Neural cell (in vitro differentiated cells): ENCODE results near the gene OR1N2. TPM values are rescaled to one million over a fixed set of nuclear protein-coding genes. Genes with fewer than 3 reads are reported as not detected.

Source experiments
- H2AFZ ChIP-seq: fragments of 200-600, 300-800 bp; sonication (generic), shearing (Covaris generic); 2 replicates; pipeline ENCODE4 v1.6.0; 2014; ENCODE audit warnings: low read depth, mild to moderate bottlenecking, antibody characterized with exemption, low read length, moderate library complexity
- H3F3A ChIP-seq: fragments of 200-600 bp; shearing (Covaris generic); 2 replicates; pipeline ENCODE4 v1.6.1; 2016; ENCODE audit warnings: mild to moderate bottlenecking, moderate library complexity, mixed read lengths, antibody characterized with exemption, low read length; ENCODE audit not compliant: insufficient read depth, poor library complexity, severe bottlenecking
- H3K27ac ChIP-seq: fragments of 200-600, 300-800 bp; sonication (generic), shearing (Covaris generic); 2 replicates; pipeline ENCODE4 v1.5.1; 2014; ENCODE audit warnings: mild to moderate bottlenecking, low read length, moderate library complexity
- H3K27me3 ChIP-seq: fragments of 300-800, 200-600 bp; sonication (generic), shearing (Covaris generic); 2 replicates; pipeline ENCODE4 v1.6.0; 2014; ENCODE audit warnings: mild to moderate bottlenecking, low read depth, low read length, moderate library complexity; ENCODE audit not compliant: insufficient read depth
- H3K36me3 ChIP-seq: fragments of 300-800, 200-600 bp; sonication (generic), shearing (Covaris generic); 2 replicates; pipeline ENCODE4 v1.5.1; 2014; ENCODE audit warnings: mild to moderate bottlenecking, antibody characterized with exemption, low read length, moderate library complexity; ENCODE audit not compliant: insufficient read depth
- H3K4me2 ChIP-seq: fragments of 300-800, 200-600 bp; sonication (generic), shearing (Covaris generic); 2 replicates; pipeline ENCODE4 v1.6.0; 2014; ENCODE audit warnings: mild to moderate bottlenecking, low read length
- H3K4me3 ChIP-seq: fragments of 300-800, 200-600 bp; sonication (generic), shearing (Covaris generic); 2 replicates; pipeline ENCODE4 v1.5.1; 2014; ENCODE audit warnings: mild to moderate bottlenecking, low read length, moderate library complexity
- H3K79me2 ChIP-seq: fragments of 200-600 bp; shearing (Covaris generic); replicated peaks from 2 replicates; pipeline ENCODE4 v1.6.0; 2014; ENCODE audit warnings: mild to moderate bottlenecking, low read length, moderate library complexity; ENCODE audit not compliant: insufficient read depth
- H3K9ac ChIP-seq: fragments of 300-800, 200-600 bp; sonication (generic), shearing (Covaris generic); 2 replicates; pipeline ENCODE4 v1.6.1; 2016; ENCODE audit warnings: mild to moderate bottlenecking, low read length, mixed read lengths
- H3K9me2 ChIP-seq: fragments of 200-600 bp; shearing (Covaris generic); 2 replicates; pipeline ENCODE4 v1.6.1; 2016; ENCODE audit warnings: mild to moderate bottlenecking, low read length, mixed read lengths; ENCODE audit not compliant: insufficient read depth
- H3K9me3 ChIP-seq: fragments of 200-600, 300-800 bp; sonication (generic), shearing (Covaris generic); 2 replicates; pipeline ENCODE4 v1.6.1; 2016; ENCODE audit warnings: mild to moderate bottlenecking, mixed run types, low read length, moderate library complexity, mixed read lengths
- H4K20me1 ChIP-seq: fragments of 200-600 bp; shearing (Covaris generic); 2 replicates; pipeline ENCODE4 v1.6.1; 2016; ENCODE audit warnings: mild to moderate bottlenecking, mixed run types; ENCODE audit not compliant: insufficient read depth
- CTCF ChIP-seq: fragments of 450-650 bp; IDR thresholded peaks from 2 replicates; pipeline ENCODE4 v1.5.1; 2014; ENCODE audit warnings: antibody characterized with exemption, mild to moderate bottlenecking, moderate library complexity; ENCODE audit not compliant: poor library complexity, severe bottlenecking
- EP300 ChIP-seq: fragments of 450-650 bp; conservative IDR thresholded peaks from 2 replicates; pipeline ENCODE4 v1.6.1; 2014; ENCODE audit warnings: antibody characterized with exemption, mild to moderate bottlenecking, moderate library complexity; ENCODE audit not compliant: poor library complexity, severe bottlenecking
- EZH2 ChIP-seq: fragments of 200-600, 300-800 bp; shearing (Covaris generic), sonication (generic); IDR thresholded peaks from 2 replicates; pipeline ENCODE4 v1.6.1; 2014; ENCODE audit warnings: antibody characterized with exemption, low read length, borderline replicate concordance, mild to moderate bottlenecking; ENCODE audit not compliant: insufficient read depth, poor library complexity, severe bottlenecking
- MXI1 ChIP-seq: fragments of 450-650 bp; conservative IDR thresholded peaks from 2 replicates; pipeline ENCODE4 v1.6.1; 2014; ENCODE audit warnings: antibody characterized with exemption, mild to moderate bottlenecking; ENCODE audit not compliant: poor library complexity, severe bottlenecking
- POLR2AphosphoS5 ChIP-seq: IDR thresholded peaks from 2 replicates; pipeline ENCODE4 v1.6.1; 2012
- RAD21 ChIP-seq: fragments of 450-650 bp; conservative IDR thresholded peaks from 2 replicates; pipeline ENCODE4 v1.6.1; 2014; ENCODE audit warnings: antibody characterized with exemption, mild to moderate bottlenecking, moderate library complexity
- REST ChIP-seq: IDR thresholded peaks from 2 replicates; pipeline ENCODE4 v1.6.1; 2012; ENCODE audit warnings: borderline replicate concordance
- SMC3 ChIP-seq: fragments of 450-650 bp; conservative IDR thresholded peaks from 2 replicates; pipeline ENCODE4 v1.6.1; 2014; ENCODE audit warnings: antibody characterized with exemption, mild to moderate bottlenecking, moderate library complexity; ENCODE audit not compliant: poor library complexity
- TAF1 ChIP-seq: IDR thresholded peaks from 2 replicates; pipeline ENCODE4 v1.6.1; 2012; ENCODE audit warnings: low read depth
- polyA plus RNA-seq: library from polyadenylated mRNA; depleted of rRNA; stranded (reverse); fragments of >200 nt; gene quantifications from 2 replicates; pipeline ENCODE4 v1.2.3, GENCODE V29; 2014

The OR1N2 gene
- polyA plus RNA-seq, 1 donor from 2014 or later: not detected

- no peaks in the 10 kb centered on the region for H3K9me2 ChIP-seq
- H3K9me3 ChIP-seq: peaks cover 3% of the 10 kb centered on the region
- no peaks in the 10 kb centered on the region for H3K79me2 ChIP-seq
- H3K9ac ChIP-seq: no peak overlapping the region
- no peak overlapping the region for H2AFZ ChIP-seq
- no peaks in the 10 kb centered on the region for H3K36me3 ChIP-seq
- no peak overlapping the region for H3K4me2 ChIP-seq
- H3K27ac ChIP-seq: no peak overlapping the region
- no peaks in the 10 kb centered on the region for H4K20me1 ChIP-seq
- H3K4me3 ChIP-seq: no peak overlapping the region
- H3F3A ChIP-seq: no peaks in the 10 kb centered on the region
- TF ChIP-seq REST (no peak), RAD21 (no peak), EZH2 (no peak), MXI1 (no peak), SMC3 (no peak), POLR2AphosphoS5 (no peak), CTCF (no peak), TAF1 (no peak), EP300 (no peak)
- no peaks in the 10 kb centered on the region for H3K27me3 ChIP-seq
Observed at GRCh38 chr9:122561446-122561845, 8.5 kb downstream of the OR1N2 start.

GRCh38 chr9:122562134-122562760 is 9.3 kb downstream of the OR1N2 start:
- H3K9me3 ChIP-seq: peaks cover 3% of the 10 kb centered on the region
- H3K27me3 ChIP-seq: no peaks in the 10 kb centered on the region
- TF ChIP-seq RAD21 (no peak), EP300 (no peak), EZH2 (no peak), POLR2AphosphoS5 (no peak), SMC3 (no peak), CTCF (no peak)

More at GRCh38 chr9:122562134-122562760, 9.3 kb downstream of the OR1N2 start:
- Histone ChIP-seq H3K9me2 (no peaks in the 10 kb centered on the region), H3K79me2 (no peaks in the 10 kb centered on the region), H3K36me3 (no peaks in the 10 kb centered on the region), H3F3A (no peaks in the 10 kb centered on the region), H4K20me1 (no peaks in the 10 kb centered on the region), H3K4me3 (no peak overlapping the region), H3K9ac (no peak overlapping the region), H3K4me2 (no peak overlapping the region), H3K27ac (no peak overlapping the region), H2AFZ (no peak overlapping the region)
